ENCODE results near the gene BIRC3.
A peak's percentile ranks its signal among the peaks of the same experiment; 100 is the strongest.
"Not testable (repeated sequence)": the region's sequence is repeated elsewhere in the genome, so short reads cannot be mapped to it uniquely, and the experiment has no call there.

The BIRC3 gene

DNA sequence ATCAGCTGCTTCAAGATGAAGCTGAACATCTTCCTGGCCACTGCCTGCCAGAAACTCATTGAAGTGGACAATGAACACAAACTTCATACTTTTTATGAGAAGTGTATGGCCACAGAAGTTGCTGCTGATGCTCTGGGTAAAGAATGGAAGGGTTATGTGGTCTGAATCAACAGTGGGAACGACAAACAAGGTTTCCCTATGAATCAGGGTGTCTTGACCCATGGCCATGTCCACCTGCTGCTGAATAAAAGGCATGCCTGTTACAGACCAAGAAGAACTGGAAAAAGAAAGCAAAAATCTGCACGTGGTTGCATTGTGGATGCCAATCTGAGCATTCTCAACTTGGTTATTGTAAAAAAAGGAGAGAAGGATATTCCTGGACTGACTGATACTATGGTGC is 22.2 kb upstream of the BIRC3 start:
- DNase-seq (ENCODE audit: low read depth in 1 of 2, low spot score in 1 of 2): no peak

DNA sequence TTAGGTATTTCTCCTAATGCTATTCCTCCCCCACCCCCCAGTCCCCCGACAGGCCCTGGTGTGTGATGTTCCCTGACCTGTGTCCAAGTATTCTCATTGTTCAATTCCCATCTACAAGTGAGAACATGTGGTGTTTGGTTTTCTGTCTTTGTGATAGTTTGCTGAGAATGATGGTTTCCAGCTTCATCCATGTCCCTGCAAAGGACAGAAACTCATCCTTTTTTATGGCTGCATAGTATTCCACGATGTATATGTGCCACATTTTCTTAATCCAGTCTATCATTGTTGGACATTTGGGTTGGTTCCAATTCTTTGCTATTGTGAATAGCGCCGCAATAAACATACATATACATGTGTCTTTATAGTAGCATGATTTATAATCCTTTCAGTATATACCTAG is 20.5 kb upstream of the BIRC3 start:
- not testable (repeated sequence) for DNase-seq (ENCODE audit: low read depth in 1 of 2, low spot score in 1 of 2)

GRCh38 chr11:102300837-102301236 is 16.4 kb upstream of the BIRC3 start:
- DNase-seq (ENCODE audit: low read depth in 1 of 2, low spot score in 1 of 2): not testable (repeated sequence)

DNA sequence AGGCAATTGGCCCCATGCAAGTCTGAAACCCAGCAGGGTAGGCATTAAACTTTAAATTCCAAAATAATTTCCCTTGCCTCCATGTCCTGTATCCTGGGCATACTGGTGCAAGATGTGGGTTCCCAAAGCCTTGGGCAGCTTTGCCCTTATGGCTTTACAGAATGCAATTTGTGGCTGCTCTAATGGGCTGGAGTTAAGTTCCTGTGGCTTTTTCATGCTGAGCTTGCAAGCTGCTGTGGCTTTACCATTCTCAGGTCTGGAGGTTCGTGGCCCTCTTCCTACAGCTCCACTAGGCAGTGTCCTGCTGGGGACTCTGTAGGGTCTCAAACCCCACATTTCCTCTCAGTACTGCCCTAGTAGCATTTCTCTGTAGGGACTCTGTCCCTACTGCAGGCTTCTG is 15.0 kb upstream of the BIRC3 start:
- no peak for DNase-seq (ENCODE audit: low read depth in 1 of 2, low spot score in 1 of 2)

DNA sequence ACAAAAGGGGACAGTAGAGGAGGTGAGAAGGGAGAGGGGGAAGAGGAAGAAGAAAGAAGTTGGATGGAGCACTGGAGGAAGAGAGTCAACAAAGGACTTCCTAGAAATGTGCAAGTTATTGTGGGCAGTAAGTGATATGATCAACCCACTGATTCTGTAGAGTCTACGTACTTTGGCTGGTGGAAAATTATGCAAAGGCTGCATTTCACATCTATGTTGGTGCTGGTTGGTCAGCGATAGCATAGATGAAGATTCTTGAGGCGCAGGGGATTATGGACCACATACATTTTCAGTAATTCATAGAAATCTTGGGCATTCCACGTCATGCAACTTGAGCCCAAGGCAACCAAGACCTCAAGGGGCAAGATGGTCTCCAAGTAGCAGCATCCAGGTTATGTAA is 12.6 kb upstream of the BIRC3 start:
- DNase-seq (ENCODE audit: low read depth in 1 of 2, low spot score in 1 of 2): no peak

- no peak for DNase-seq (ENCODE audit: low read depth in 1 of 2, low spot score in 1 of 2)
Measured at GRCh38 chr11:102305352-102306047, 11.8 kb upstream of the BIRC3 start.

DNA sequence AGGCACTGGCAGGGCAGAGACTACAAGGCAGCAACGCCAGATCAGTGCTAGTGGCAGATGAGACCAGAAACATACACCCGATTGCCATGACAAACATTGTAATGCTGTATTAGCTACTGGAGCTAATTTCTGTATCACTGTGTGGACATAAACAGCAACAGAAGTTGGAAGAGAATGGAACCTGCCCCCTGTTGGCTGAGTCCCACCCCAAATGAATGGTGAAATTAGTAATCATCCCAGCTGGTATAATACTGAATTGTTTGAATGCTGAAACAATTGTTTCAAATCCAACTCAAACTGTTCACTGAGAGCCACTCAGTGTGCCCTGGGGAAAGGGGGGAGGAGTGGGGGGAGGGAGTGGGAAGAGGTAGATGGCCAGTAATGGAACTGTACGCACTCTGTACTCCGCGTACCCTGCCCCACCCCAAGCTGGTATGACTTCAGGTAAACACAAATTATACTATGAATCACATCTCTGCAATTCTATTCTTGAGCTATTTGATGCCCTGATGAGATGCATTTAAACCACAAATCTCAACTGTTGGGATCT is 11.2 kb upstream of the BIRC3 start:
- DNase-seq (ENCODE audit: low read depth in 1 of 2, low spot score in 1 of 2): no peak

GRCh38 chr11:102306817-102307726 is 10.2 kb upstream of the BIRC3 start:
- no peak for DNase-seq (ENCODE audit: low read depth in 1 of 2, low spot score in 1 of 2)

DNA sequence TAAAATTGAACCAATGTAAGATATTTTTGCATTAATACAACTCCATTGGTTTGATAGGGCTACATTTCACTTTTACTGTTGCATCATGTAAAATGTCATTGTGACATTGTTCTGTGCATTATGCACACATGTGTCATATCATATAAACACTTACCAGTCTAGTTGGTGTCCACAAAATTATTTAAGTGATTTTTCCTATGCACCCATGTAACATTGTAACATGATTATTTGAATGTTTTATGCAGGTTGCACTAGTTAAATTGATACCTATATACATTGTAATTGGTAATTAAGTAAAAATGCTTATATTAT is 9.6 kb upstream of the BIRC3 start:
- DNase-seq (ENCODE audit: low read depth in 1 of 2, low spot score in 1 of 2): no peak

- no peak for DNase-seq (ENCODE audit: low read depth in 1 of 2, low spot score in 1 of 2)
Measured at GRCh38 chr11:102309621-102310541, 7.4 kb upstream of the BIRC3 start.

GRCh38 chr11:102312667-102313066 is 4.6 kb upstream of the BIRC3 start:
- DNase-seq (ENCODE audit: low read depth in 1 of 2, low spot score in 1 of 2): no peak

DNA sequence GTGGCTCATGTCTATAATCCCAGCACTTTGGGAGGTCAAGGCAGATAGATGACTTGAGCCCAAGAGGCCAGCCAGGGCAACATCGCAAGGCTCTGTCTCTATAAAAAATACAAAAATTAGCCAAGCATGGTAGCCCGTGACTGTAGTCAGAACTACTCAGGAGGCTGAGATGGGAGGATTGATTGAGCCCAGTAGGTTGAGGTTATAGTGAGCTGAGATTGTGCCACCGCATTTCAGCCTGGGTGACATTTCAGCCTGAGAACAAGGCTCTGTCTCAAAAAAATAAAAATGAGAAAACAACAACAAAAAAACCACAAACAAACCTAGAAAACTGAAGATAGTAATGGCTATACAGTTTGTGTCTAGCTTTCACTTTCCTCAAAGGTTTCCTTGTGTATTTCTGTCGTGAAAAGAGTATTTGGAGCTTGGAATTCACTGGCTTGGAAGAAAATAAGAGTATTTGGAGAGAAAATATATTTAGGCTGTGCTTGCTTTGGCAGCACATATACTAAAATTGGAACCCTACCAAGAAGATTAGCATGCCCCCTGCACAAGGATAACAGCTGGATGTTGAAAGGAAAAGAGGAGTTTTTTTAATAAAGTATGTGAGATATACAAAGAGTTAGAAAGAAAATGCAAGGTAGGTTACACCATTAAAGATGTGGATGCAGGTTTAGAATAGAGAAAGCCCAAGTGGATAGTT is 3.9 kb upstream of the BIRC3 start:
- no peak for DNase-seq (ENCODE audit: low read depth in 1 of 2, low spot score in 1 of 2)

GRCh38 chr11:102314784-102315183 is 2.5 kb upstream of the BIRC3 start:
- DNase-seq (ENCODE audit: low read depth in 1 of 2, low spot score in 1 of 2): no peak

DNA sequence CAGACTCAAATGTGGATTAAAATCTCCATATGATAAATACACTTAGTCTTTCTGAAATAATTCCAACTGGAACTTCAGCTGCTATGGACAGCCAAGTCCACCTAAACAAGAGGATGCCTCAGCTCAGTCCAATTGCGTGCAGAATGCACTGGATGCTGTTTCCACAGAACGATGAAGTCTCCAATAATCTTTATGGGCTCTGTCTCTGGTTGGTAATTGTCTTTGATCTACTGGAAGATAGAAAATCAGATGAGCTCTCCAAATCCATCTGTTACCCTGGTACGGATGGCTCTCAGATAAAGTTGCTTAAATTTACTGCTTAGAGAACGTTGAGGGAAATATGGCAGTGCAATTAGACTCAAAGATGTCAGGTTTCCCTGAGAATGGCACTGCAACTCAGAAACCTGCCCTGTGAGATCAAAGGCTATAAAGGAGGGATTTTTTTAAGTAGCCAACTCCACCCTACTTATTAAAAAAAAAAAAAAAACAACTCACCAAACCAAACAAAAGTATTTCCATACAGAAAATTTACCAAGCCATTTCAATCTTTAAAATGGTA is 859 bp upstream of the BIRC3 start:
- DNase-seq (ENCODE audit: low read depth in 1 of 2, low spot score in 1 of 2): no peak

GRCh38 chr11:102317768-102318103 is 452 bp downstream of the BIRC3 start:
- no peak for DNase-seq (ENCODE audit: low read depth in 1 of 2, low spot score in 1 of 2)

GRCh38 chr11:102318469-102318868 is 1.2 kb downstream of the BIRC3 start:
- DNase-seq (ENCODE audit: low read depth in 1 of 2, low spot score in 1 of 2): peak; percentile 32 to 55

DNA sequence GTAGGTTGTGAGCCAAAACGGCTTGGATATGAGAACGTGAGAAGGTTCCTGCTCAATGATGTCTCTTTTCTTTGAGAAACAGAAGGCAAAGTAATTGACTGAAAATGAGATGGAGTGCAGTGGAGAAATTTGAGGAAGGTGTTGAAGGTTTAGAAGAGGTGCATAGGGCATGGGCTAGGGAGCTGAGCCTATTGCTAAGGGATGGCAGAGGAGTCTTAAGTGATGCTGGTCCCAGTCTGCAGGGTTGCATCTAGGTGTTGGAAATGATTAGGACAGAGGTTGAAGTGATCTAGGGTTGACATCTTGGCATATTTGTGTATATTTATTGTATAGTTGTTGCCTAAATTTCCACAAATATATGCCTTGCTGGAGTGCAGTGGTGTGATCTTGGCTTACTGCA is 2.3 kb downstream of the BIRC3 start:
- DNase-seq (ENCODE audit: low read depth in 1 of 2, low spot score in 1 of 2): no peak

GRCh38 chr11:102320188-102320587 is 2.9 kb downstream of the BIRC3 start:
- no peak for DNase-seq (ENCODE audit: low read depth in 1 of 2, low spot score in 1 of 2)

DNA sequence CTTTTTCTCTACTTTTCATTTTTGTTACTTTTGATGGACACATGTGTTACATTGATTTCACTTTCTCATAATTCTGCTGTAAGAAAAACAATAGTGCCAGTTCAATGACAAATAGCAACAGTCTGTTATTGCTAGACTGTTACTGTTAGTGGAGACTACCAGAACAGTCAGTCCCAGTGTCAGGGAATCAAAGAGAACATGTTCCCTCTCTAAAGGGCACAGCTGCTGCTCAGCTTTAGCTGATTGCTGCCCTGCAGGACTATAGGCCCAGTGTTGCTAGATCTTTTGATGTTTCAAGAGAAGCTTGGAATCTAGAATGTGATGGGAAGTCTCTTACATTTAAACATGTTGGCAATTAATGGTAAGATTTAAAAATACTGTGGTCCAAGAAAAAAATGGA is 3.4 kb downstream of the BIRC3 start:
- no peak for DNase-seq (ENCODE audit: low read depth in 1 of 2, low spot score in 1 of 2)

GRCh38 chr11:102322560-102322959 is 5.3 kb downstream of the BIRC3 start:
- DNase-seq (ENCODE audit: low read depth in 1 of 2, low spot score in 1 of 2): no peak

Measured in activated CD4-positive, alpha-beta T cell treated with anti-CD3 and anti-CD28 coated beads, Interleukin-2, amount 50 U/mL, for 24 hours (primary cell).